T-cell (primary cell): ENCODE results near the gene LACC1. TPM values are rescaled to one million over a fixed set of nuclear protein-coding genes. Genes with fewer than 3 reads are reported as not detected.

Experiments used
- ATAC-seq, 4 experiments: fragments of 200-7000 bp in 3 of 4; fragments of 150-1000 bp in 1 of 4; cut with Tn5 transposase; replicated peaks in 1 of 4; 1 replicate in 3 of 4; 2 replicates in 1 of 4; pipeline ENCODE4 v1.10.0; 2021; ENCODE audit warnings: moderate library complexity in 3 of 4, mild to moderate bottlenecking in 2 of 4, moderate number of reproducible peaks in 1 of 4
- CTCF ChIA-PET, 2 donors: fragments of 300-600 bp; sonication (Branson Sonifier 250); formaldehyde crosslinking; loops; one replicate each; lab custom pipeline; 2022; ENCODE audit warnings: antibody characterized with exemption in 2 of 2; lab: Charles Lee
- POLR2A ChIA-PET, 2 donors: fragments of 300-600 bp; sonication (Branson Sonifier 250); formaldehyde crosslinking; loops; one replicate each; lab custom pipeline; 2022; ENCODE audit warnings: antibody characterized with exemption in 2 of 2; lab: Charles Lee
- DNase-seq, 35 experiments: peaks; one replicate each; pipeline versions ENCODE4 v3.0.0 to v3.0.0-alpha.2; 2013 to 2023
- H3K27ac ChIP-seq: one replicate; pipeline ENCODE4 v1.5.1; 2013; ENCODE audit warnings: low read length
- H3K27me3 ChIP-seq, 2 experiments: replicated peaks in 1 of 2; 1 replicate in 1 of 2; 2 replicates in 1 of 2; pipeline versions ENCODE4 v1.6.1 to v1.7.0; 2013; ENCODE audit warnings: low read length in 1 of 2, mixed read lengths in 1 of 2; ENCODE audit not compliant: control insufficient read depth in 2 of 2, insufficient read depth in 2 of 2; ENCODE audit errors: extremely low read depth in 1 of 2
- H3K36me3 ChIP-seq, 2 donors: 1 replicate in 1 of 2; 2 replicates in 1 of 2; pipeline versions ENCODE4 v1.6.1 to v1.7.0; 2013; ENCODE audit warnings: low read length in 1 of 2; ENCODE audit not compliant: control insufficient read depth in 2 of 2, insufficient read depth in 1 of 2; ENCODE audit errors: extremely low read depth in 1 of 2
- H3K4me1 ChIP-seq, 2 experiments: 1 replicate in 1 of 2; 2 replicates in 1 of 2; pipeline versions ENCODE4 v1.6.1 to v1.7.0; 2013; ENCODE audit warnings: low read length in 2 of 2, mixed read lengths in 1 of 2; ENCODE audit not compliant: insufficient read depth in 2 of 2, control insufficient read depth in 1 of 2; ENCODE audit errors: extremely low read depth in 1 of 2
- H3K4me3 ChIP-seq, 2 donors: 1 replicate in 1 of 2; 2 replicates in 1 of 2; pipeline versions ENCODE4 v1.5.1 to v1.7.0; 2013; ENCODE audit warnings: mild to moderate bottlenecking in 2 of 2, low read length in 1 of 2, moderate library complexity in 1 of 2; ENCODE audit not compliant: control insufficient read depth in 1 of 2; ENCODE audit errors: extremely low read depth in 1 of 2
- H3K9me3 ChIP-seq: 2 replicates; pipeline ENCODE4 v1.7.0; 2013
- H3K27ac Mint-ChIP-seq, 2 donors: one replicate each; pipeline ENCODE4 v1.8.0; 2020 to 2021; ENCODE audit warnings: mild to moderate bottlenecking in 2 of 2, mixed read lengths in 2 of 2
- H3K27me3 Mint-ChIP-seq, 2 donors: one replicate each; pipeline ENCODE4 v1.8.0; 2021 to 2022; ENCODE audit warnings: mixed read lengths in 2 of 2
- H3K36me3 Mint-ChIP-seq: one replicate; pipeline ENCODE4 v1.8.0; 2021; ENCODE audit warnings: mixed read lengths
- H3K4me1 Mint-ChIP-seq, 3 donors: one replicate each; pipeline ENCODE4 v1.8.0; 2020 to 2022; ENCODE audit warnings: mixed read lengths in 3 of 3, mild to moderate bottlenecking in 1 of 3
- H3K4me3 Mint-ChIP-seq, 3 donors: one replicate each; pipeline ENCODE4 v1.8.0; 2020 to 2022; ENCODE audit warnings: mild to moderate bottlenecking in 3 of 3, mixed read lengths in 3 of 3, moderate library complexity in 3 of 3
- H3K9me3 Mint-ChIP-seq, 3 donors: one replicate each; pipeline ENCODE4 v1.8.0; 2020 to 2022; ENCODE audit warnings: mixed read lengths in 3 of 3
- WGBS: methylation state at CpG from one replicate; pipeline ENCODE4 v1.1.5; 2013; ENCODE audit warnings: missing lambda C conversion rate; ENCODE audit not compliant: insufficient coverage; 5-methylcytosine and 5-hydroxymethylcytosine counted together
- total RNA-seq, 35 experiments: library from RNA in 6 of 35; stranded (reverse) in 6 of 35; fragments of 120-200 nt in 1 of 35; gene quantifications; one replicate each; pipeline versions ENCODE4 v1.2.1 to v1.2.4 and lab custom pipeline; 2013 to 2026

The LACC1 gene
- total RNA-seq, 5 donors from 2014 or later (not counting 1 experiment from before 2014, with no cell fraction given) = 0.50 to 3.2 (median 1.5) TPM

- Mint-ChIP-seq H3K27ac (no peak overlapping the region), H3K9me3 (peaks cover 24 to 38% (median 38%) of the 10 kb centered on the region in 3 donors), H3K4me3 (no peak overlapping the region), H3K4me1 (no peaks in the 10 kb centered on the region), H3K36me3 (peaks cover 34% of the 10 kb centered on the region), H3K27me3 (peaks cover 5 to 9% of the 10 kb centered on the region in 2 donors)
- Histone ChIP-seq H3K27me3 (peaks cover 0 to 4% of the 10 kb centered on the region in 2 experiments), H3K4me3 (no peak overlapping the region), H3K36me3 (no peaks in the 10 kb centered on the region), H3K27ac (no peak overlapping the region), H3K4me1 (no peaks in the 10 kb centered on the region), H3K9me3 (no peaks in the 10 kb centered on the region)
- DNase-seq (no peak), ATAC-seq (no peak)
- WGBS = no CpG with 5 or more reads among the region's 1 CpG
- ChIA-PET CTCF (interaction anchor here in 1 of 2 donors (0.7 kb wide), 1 partner anchor 967 kb away, joined by 4 read pairs; no protein-coding TSS in a partner anchor), POLR2A (no interaction called here)
These were observed 31.6 kb upstream of the LACC1 start for GRCh38 chr13:43848001-43848649.

GRCh38 chr13:43850873-43851272 is 28.8 kb upstream of the LACC1 start:
- Histone ChIP-seq H3K36me3 (no peaks in the 10 kb centered on the region), H3K4me3 (no peak overlapping the region), H3K9me3 (no peaks in the 10 kb centered on the region), H3K27ac (no peak overlapping the region), H3K4me1 (no peaks in the 10 kb centered on the region), H3K27me3 (peaks cover 0 to 4% of the 10 kb centered on the region in 2 experiments)
- H3K4me3 Mint-ChIP-seq = no peak overlapping the region
- POLR2A ChIA-PET = no interaction called here
- peaks cover 3 to 5% of the 10 kb centered on the region in 2 donors for H3K27me3 Mint-ChIP-seq
- no peak for ATAC-seq
- DNase-seq = no peak
- H3K27ac Mint-ChIP-seq = no peak overlapping the region
- peaks cover 36 to 62% (median 59%) of the 10 kb centered on the region in 3 donors for H3K9me3 Mint-ChIP-seq
- 100% methylated on average over 1 of the region's 1 CpG for WGBS
- H3K4me1 Mint-ChIP-seq = no peaks in the 10 kb centered on the region
- CTCF ChIA-PET = no interaction called here
- H3K36me3 Mint-ChIP-seq = peaks cover 52% of the 10 kb centered on the region

- H3K9me3 Mint-ChIP-seq = peaks cover 36 to 62% (median 59%) of the 10 kb centered on the region in 3 donors
- no peaks in the 10 kb centered on the region for H3K4me1 Mint-ChIP-seq
- H3K9me3 ChIP-seq = no peaks in the 10 kb centered on the region
- H3K36me3 ChIP-seq = no peaks in the 10 kb centered on the region
- CTCF ChIA-PET = no interaction called here
- H3K4me1 ChIP-seq = no peaks in the 10 kb centered on the region
- H3K4me3 ChIP-seq = no peak overlapping the region
- WGBS = no CpG with 5 or more reads among the region's 1 CpG
- ATAC-seq = no peak
- no peak overlapping the region for H3K4me3 Mint-ChIP-seq
- H3K27ac ChIP-seq = no peak overlapping the region
- H3K36me3 Mint-ChIP-seq = peaks cover 52% of the 10 kb centered on the region
- H3K27me3 ChIP-seq = peaks cover 0 to 4% of the 10 kb centered on the region in 2 experiments
- POLR2A ChIA-PET = no interaction called here
- DNase-seq = no peak
- H3K27ac Mint-ChIP-seq = no peak overlapping the region
- H3K27me3 Mint-ChIP-seq = peaks cover 3 to 5% of the 10 kb centered on the region in 2 donors
These were observed 26.7 kb upstream of the LACC1 start for GRCh38 chr13:43852923-43853404.

- no peaks in the 10 kb centered on the region for H3K9me3 Mint-ChIP-seq
- no peaks in the 10 kb centered on the region for H3K4me1 ChIP-seq
These were observed 17.8 kb upstream of the LACC1 start for GRCh38 chr13:43861863-43862262.

GRCh38 chr13:43864921-43865320 is 14.8 kb upstream of the LACC1 start:
- H3K27ac Mint-ChIP-seq = no peak overlapping the region

More at GRCh38 chr13:43861863-43862262, 17.8 kb upstream of the LACC1 start:
- CTCF ChIA-PET = no interaction called here
- Histone ChIP-seq H3K36me3 (no peaks in the 10 kb centered on the region), H3K4me3 (no peak overlapping the region), H3K9me3 (no peaks in the 10 kb centered on the region), H3K27me3 (no peaks in the 10 kb centered on the region), H3K27ac (no peak overlapping the region)
- no peak overlapping the region for H3K27ac Mint-ChIP-seq
- DNase-seq (no peak), ATAC-seq (no peak)
- H3K4me3 Mint-ChIP-seq = no peak overlapping the region
- WGBS = 100% methylated on average over 1 of the region's 1 CpG
- H3K4me1 Mint-ChIP-seq = no peaks in the 10 kb centered on the region
- H3K36me3 Mint-ChIP-seq = no peaks in the 10 kb centered on the region
- H3K27me3 Mint-ChIP-seq = no peaks in the 10 kb centered on the region
- POLR2A ChIA-PET = no interaction called here

GRCh38 chr13:43865892-43866291 is 13.8 kb upstream of the LACC1 start:
- CTCF ChIA-PET = no interaction called here
- ATAC-seq = no peak
- no peaks in the 10 kb centered on the region for H3K27me3 Mint-ChIP-seq
- no peaks in the 10 kb centered on the region for H3K9me3 Mint-ChIP-seq
- H3K27me3 ChIP-seq = no peaks in the 10 kb centered on the region
- no peak overlapping the region for H3K27ac Mint-ChIP-seq
- WGBS = 100% methylated on average over 1 of the region's 4 CpGs
- H3K36me3 Mint-ChIP-seq = no peaks in the 10 kb centered on the region
- no peak overlapping the region for H3K27ac ChIP-seq
- no peaks in the 10 kb centered on the region for H3K4me1 Mint-ChIP-seq
- no peak for DNase-seq
- H3K4me3 ChIP-seq = no peak overlapping the region
- H3K36me3 ChIP-seq = no peaks in the 10 kb centered on the region
- POLR2A ChIA-PET = no interaction called here
- no peaks in the 10 kb centered on the region for H3K9me3 ChIP-seq
- H3K4me3 Mint-ChIP-seq = no peak overlapping the region
- H3K4me1 ChIP-seq = no peaks in the 10 kb centered on the region

More at GRCh38 chr13:43864921-43865320, 14.8 kb upstream of the LACC1 start:
- H3K27me3 ChIP-seq = no peaks in the 10 kb centered on the region
- CTCF ChIA-PET = no interaction called here
- no peak for DNase-seq
- no CpG with 5 or more reads among the region's 4 CpGs for WGBS
- no peak overlapping the region for H3K4me3 ChIP-seq
- no peaks in the 10 kb centered on the region for H3K36me3 ChIP-seq
- POLR2A ChIA-PET = no interaction called here
- ATAC-seq = no peak
- H3K36me3 Mint-ChIP-seq = no peaks in the 10 kb centered on the region
- H3K9me3 Mint-ChIP-seq = no peaks in the 10 kb centered on the region
- H3K4me3 Mint-ChIP-seq = no peak overlapping the region
- H3K4me1 Mint-ChIP-seq = no peaks in the 10 kb centered on the region
- no peaks in the 10 kb centered on the region for H3K4me1 ChIP-seq
- no peaks in the 10 kb centered on the region for H3K27me3 Mint-ChIP-seq
- no peak overlapping the region for H3K27ac ChIP-seq
- H3K9me3 ChIP-seq = no peaks in the 10 kb centered on the region
